GM19397 (cell line): Measurements from ENCODE around the gene NUDT22.
A peak's percentile ranks its signal among the peaks of the same experiment; 100 is the strongest.

Experiments used
- ATAC-seq: cut with Tn5 transposase; IDR thresholded peaks from one replicate; pipeline ENCODE4 v1.9.1; 2021; ENCODE audit warnings: mild to moderate bottlenecking, moderate library complexity; ENCODE audit not compliant: unreplicated experiment

NUDT22 gene

GRCh38 chr11:64206457-64207255 lies 19.4 kb upstream of the NUDT22 start, which contains the start of gene FERMT3:
Gene FERMT3 (plus strand): TSS chr11:64206721. CDS start chr11:64207365, 644 bp downstream.
- ATAC-seq, result peak; percentile 9

GRCh38 chr11:64207256-64208085 lies 18.6 kb upstream of the NUDT22 start:
- peak; percentile 58 for ATAC-seq

GRCh38 chr11:64208086-64208795 lies 17.8 kb upstream of the NUDT22 start:
- no peak for ATAC-seq

GRCh38 chr11:64208796-64209562 lies 17.1 kb upstream of the NUDT22 start:
- ATAC-seq, result no peak

- ATAC-seq, result no peak
These were observed 16.6 kb upstream of the NUDT22 start for GRCh38 chr11:64209563-64209843.

- no peak for ATAC-seq
These were observed 15.6 kb upstream of the NUDT22 start for GRCh38 chr11:64210301-64211020.

- ATAC-seq, result no peak
These were observed 14.7 kb upstream of the NUDT22 start for GRCh38 chr11:64211181-64211872.

- ATAC-seq, result no peak
These were observed 9.2 kb upstream of the NUDT22 start for GRCh38 chr11:64216879-64217278.

GRCh38 chr11:64218628-64219353 lies 7.3 kb upstream of the NUDT22 start:
- no peak for ATAC-seq

GRCh38 chr11:64219354-64219684 lies 6.8 kb upstream of the NUDT22 start:
- ATAC-seq, result no peak

- no peak for ATAC-seq
These were observed 6.3 kb upstream of the NUDT22 start for GRCh38 chr11:64219755-64220154.

GRCh38 chr11:64220271-64220670 lies 5.8 kb upstream of the NUDT22 start:
- no peak for ATAC-seq

GRCh38 chr11:64220798-64221197 lies 5.3 kb upstream of the NUDT22 start:
- ATAC-seq, result no peak

GRCh38 chr11:64222651-64223000 lies 3.4 kb upstream of the NUDT22 start:
- no peak for ATAC-seq

- ATAC-seq, result no peak
These were observed 2.9 kb upstream of the NUDT22 start for GRCh38 chr11:64223001-64223651.

- no peak for ATAC-seq
These were observed 1.8 kb upstream of the NUDT22 start for GRCh38 chr11:64224151-64224890.

- ATAC-seq, result no peak
These were observed 1.0 kb upstream of the NUDT22 start for GRCh38 chr11:64224891-64225607.
